Cortex of kidney (tissue), 1 donor: ENCODE results near the gene PREB.
"Not testable (repeated sequence)": the region's sequence is repeated elsewhere in the genome, so short reads cannot be mapped to it uniquely, and the experiment has no call there.

Source experiments
- DNase-seq: peaks from one replicate; lab custom pipeline; 2025; lab: John Stamatoyannopoulos, UW

The PREB gene

DNA sequence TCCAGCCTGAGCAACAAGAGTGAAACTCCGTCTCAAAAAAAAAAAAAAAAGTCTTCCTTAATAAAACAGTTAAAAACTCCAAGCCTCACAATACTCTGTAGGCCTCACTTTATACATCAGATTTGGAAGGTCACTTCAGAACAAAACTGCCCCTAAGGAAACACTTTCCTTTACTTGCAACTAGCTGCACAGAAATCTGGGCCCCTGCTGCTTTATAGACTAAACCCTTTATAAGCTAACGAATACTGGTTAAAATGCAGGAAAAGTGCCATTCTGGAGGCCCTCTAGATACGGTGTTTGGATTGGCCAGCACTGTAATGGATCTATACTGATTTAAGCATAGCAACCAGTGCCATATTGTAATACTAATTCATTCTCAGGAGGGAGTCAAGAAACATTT is 9.3 kb downstream of the PREB start:
- DNase-seq: no peak

DNA sequence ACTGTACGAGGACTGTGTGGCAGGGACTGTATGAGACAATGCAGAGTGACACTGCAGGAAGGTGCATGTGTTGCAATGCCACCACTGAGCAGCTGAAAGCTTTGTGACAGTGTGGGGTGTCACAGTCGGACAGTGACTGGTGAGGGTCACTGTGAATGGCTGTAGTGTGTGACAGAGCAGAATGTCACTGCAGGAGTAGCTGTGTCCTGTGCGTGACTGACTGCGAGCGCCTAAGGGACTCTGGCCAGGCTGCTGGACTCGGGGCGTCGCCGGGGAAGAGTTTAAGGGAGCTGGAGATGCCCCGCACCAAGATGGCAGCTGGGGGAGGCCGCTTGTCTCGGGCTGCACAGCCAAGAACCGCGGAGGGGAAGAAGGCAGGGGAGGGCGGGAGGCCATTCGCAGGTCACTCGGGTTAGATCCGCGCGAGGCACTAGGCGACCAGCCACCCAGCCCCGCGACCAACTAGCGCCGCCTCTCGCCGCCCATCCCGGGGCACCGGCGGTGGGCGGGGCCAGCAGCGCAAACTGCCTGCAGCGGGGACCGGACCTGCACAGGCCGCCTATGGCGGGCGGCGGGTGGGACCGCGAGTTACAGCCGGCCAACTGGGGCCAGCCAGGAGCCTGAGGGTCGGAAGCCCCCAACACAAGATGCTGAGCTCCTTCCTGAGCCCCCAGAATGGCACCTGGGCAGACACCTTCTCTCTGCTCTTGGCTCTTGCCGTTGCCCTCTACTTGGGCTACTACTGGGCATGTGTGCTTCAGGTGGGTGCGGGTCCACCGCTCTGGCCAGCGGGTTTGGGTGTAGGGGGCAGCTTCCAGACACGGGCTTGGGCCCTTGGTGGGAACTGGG is 10.9 kb downstream of the PREB start, which contains the start of gene ABHD1:
ABHD1 (plus strand) TSS at position 514 of the 849 bp plus-strand sequence; CDS start at position 648, 134 bp downstream.
- no peak for DNase-seq

DNA sequence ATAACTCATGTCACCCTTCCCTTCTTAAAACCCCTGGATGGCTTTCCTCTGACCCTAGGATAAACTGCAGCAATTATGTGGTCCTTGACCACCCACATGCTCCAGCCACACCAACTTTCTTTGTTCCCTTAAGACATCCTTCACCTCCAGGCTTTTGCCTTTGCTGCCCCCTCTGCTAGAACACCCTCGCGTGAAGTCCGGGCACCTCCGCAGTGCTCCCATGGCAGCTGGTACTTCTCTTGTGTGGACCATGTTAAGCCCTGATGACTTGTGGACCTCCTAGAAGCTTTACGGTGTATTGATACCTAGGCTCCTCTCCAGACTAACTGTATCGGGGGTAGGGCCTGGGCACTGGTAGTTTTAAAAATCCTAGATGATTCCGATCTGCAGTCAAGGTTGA is 11.6 kb downstream of the PREB start:
- no peak for DNase-seq

DNA sequence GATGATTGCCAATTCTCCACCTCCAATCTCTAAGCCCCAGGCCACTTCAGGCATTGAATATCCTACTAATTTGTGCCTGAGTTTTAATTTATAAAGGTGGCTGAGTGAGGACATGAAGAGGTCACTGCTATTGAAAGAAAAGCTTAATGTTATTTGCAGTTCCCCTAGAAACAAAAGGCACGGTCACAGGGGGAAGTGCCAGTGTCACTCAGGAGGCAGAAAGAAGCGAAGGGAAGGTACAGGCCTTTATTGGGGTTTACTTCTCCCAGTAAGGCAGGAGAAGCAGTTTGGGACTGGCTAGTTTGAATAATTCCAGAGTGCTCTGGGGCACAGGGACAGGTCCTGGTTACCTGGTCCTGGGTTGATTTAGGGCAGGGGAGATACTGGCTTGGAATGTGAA is 12.5 kb downstream of the PREB start:
- DNase-seq: no peak

DNA sequence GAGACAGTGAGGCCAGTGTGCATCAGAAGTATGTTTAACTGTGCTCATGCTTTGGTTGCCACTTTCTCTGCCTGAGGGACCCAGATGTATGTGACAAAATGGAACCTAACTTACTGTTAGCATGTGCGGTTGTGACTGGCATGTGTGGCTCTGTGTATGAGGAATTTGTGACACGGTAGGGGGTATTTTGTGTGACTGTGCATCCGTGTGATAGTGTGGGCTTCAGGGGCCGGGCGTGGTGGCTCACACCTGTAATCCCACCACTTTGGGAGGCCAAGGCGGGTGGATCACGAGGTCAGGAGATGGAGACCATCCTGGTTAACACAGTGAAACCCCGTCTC is 15.1 kb downstream of the PREB start:
- DNase-seq: not testable (repeated sequence)

DNA sequence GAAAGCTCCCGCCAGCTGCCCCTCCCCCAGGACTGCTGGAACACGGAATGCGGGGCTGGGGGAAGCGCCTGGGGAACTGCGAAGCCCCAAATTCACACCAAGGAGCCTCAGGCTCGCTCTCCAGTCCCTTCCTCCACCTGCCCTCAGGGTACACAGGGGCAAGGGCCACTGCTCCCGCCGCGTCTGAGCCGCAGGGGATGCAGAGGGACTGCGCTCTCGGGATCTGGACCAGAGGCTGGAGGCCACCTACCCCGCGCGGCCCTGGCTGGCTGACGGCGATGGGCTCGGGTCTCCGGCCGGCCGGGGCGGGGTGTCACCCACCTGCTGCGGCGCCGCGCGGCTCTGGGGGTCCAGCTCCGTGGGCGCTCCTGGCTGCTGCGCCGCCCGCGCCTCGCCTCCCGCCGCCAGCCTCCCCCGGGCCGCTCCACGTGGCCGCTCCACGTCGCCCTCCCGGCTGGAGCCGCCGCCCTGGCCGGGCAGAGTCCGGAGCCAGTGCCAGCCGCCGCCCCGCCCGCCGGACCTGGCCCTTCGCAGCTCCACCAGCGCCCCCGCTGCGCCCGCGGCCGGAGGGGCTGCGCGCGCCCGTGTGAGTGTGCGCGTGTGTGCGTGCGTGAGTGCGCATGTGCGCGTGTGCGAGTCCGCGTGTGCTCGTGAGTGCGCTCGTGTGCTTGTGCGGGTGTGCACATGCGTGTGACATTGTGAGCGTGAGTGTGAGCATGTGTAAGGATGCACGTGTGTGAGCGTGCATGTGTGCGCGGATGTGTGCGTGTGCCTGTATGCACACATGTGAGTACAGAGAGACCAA is 15.7 kb downstream of the PREB start, which contains the start of gene CGREF1:
CGREF1 (minus strand) TSS at position 604 of the 805 bp plus-strand sequence. CDS start 14,762 bp downstream, outside the sequence.
- DNase-seq: no peak

DNA sequence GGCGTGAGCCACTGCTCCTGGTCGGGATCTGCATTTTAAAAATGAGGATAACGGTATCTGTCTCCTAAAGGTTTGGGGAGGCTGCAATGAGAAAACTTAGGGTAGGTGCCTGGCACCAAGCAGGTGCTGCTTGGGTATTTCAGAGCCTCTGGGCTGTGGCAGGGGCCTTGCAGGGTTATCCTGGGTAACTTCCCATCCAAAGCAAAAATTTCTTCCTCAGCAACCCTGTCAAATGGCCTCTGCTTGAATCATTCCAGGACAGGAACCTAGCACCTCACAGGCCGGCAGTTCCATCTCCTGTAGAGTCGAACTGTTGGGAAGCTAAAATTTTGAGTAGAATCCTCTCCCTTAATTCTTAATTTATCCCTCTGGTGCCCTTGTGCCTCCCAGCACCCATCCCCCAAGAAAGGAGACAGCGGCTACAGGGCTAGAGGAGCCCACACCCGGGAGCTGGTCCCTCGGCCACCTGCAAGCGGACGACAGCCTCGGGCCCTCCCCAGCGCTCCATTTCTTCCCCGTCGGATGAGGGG is 16.4 kb downstream of the PREB start:
- no peak for DNase-seq

DNA sequence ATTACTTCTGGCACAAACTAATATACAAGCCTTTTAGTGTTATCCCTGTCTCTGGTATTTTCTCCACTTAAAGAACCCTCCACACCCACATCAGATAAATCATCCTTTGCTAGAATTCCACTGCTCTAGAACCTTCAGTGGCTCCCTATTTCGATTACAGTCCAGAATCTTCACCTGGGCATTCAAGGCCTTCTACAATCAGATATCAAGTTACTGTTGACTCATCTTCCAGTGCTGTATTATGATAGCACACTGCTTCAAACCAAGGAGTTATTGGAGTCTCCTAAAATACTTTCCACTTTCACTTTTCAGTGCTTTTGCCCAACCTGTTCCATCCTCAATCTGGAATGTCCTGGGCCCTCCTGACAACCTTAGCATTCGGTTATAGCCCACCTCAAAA is 18.9 kb downstream of the PREB start:
- no peak for DNase-seq

DNA sequence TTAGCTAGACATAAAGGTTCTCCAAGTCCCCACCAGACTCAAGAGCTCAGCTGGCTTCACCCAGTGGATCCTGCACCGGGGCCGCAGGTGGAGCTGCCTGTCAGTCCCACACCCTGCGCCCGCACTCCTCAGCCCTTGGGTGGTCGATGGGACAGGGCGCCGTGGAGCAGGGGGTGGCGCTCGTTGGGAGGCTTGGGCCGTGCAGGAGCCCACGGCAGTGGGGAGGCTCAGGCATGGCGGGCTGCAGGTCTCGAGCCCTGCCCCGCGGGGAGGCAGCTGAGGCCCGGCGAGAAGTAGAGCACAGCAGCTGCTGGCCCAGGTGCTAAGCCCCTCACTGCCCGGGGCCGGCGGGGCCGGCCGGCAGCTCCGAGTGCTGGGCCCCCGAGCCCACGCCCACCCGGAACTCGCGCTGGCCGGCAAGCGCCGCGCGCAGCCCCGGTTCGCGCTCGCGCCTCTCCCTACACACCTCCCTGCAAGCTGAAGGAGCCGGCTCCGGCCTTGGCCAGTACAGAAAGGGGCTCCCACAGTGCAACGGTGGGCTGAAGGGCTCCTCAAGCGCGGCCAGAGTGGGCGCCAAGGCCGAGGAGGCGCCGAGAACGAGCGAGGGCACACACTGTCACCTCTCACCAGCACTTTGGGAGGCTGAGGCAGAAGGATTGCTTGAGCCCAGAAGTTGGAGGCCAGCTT is 22.9 kb downstream of the PREB start:
- not testable (repeated sequence) for DNase-seq

DNA sequence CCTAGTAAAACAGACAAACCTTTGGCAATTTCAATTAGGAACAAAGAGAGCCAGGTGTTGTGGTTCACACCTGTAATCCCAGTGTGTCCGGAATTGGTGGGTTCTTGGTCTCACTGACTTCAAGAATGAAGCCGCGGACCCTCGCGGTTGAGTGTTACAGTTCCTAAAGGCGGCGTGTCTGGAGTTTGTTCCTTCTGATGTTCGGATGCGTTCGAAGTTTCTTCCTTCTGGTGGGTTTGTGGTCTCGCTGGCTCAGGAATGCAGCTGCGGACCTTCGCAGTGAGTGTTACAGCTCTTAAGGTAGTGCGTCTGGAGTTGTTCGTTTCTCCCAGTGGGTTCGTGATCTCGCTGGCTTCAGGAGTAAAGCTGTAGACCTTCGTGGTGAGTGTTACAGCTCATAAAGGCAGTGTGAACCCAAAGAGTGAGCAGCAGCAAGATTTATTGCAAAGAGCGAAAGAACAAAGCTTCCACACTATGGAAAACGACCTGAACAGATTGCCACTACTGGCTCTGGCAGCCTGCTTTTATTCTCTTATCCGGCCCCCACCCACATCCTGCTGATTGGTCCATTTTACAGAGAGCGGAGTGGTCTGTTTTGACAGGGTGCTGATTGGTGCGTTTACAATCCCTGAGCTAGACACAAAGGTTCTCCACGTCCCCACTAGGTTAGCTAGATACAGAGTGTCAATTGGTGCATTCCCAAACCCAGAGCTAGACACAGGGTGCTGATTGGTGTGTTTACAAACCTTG is 23.7 kb downstream of the PREB start:
- not testable (repeated sequence) for DNase-seq

DNA sequence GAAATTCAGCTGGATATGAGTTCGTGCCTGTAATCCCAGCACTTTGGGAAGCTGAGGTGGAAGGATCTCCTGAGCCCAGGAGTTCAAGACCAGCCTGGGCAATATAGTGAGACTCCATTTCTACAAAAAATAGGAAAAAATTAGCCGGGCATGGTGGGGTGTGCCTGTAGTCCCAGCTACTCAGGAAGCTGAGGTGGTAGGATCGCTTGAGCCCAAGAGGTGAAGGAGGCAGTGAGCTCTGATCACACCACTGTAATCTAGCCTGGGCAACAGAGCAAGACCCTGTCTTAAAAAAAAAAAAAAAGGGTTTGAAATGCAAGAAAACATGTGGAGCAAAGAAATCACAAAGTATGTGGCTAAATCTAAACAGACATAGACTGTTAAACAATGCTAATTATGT is 25.4 kb downstream of the PREB start:
- DNase-seq: no peak

DNA sequence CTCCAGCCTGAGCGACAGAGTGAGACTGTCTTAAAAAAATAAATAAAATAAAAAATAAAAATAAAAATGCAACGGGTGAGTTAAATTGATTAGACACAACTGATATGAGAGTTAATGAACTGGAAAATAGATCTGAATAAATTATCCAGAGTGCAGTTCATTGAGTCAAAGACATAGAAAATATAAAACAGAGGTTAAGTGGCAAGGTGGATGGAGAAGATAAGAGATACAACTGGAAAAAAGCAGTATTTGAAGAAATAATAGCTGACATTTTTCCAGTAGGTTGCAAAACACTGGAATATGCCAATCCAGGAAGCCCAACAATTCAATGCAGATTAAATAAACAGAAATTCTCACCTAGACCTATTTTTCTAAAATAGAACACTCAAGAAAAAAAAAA is 26.2 kb downstream of the PREB start:
- no peak for DNase-seq

DNA sequence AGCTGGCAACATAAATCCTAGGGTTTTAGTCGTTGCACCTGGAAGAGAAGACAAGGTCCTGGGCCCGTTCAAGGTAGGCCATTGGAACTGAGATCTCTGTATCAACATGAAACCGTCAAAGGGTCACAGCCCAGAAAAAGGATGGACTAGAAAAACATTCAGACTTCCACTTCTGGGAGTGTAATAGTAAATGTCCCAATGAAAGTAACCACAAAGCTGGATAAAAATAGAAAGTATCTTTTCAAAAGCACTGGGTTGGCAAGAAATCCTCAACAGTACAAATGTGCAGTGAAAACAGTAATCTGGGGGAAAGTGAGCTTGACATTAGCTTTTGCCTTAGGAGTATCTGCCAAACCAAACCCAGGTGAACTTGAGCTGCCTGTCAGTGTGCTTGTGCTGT is 28.5 kb downstream of the PREB start:
- DNase-seq: no peak

DNA sequence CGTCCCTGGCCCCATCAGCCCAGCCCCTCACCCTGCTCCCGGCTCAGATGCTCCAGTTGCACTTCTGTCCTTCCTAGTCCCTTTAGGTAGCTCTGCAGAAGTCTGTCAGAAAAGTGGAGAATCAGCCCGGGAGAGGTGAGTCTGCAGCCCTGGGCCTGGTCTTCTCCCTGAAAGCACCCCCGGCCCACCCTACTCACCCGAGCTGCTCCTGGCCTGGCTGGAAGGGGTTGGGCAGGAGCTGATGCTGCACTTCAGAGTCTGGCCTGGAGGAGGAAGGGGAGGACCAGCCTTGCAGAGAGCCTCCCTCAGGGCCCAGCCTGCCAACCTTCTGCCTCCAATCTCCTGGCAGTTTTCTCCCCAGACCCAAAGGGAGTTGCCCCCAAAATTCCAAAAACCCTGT is 32.1 kb downstream of the PREB start:
- no peak for DNase-seq

DNA sequence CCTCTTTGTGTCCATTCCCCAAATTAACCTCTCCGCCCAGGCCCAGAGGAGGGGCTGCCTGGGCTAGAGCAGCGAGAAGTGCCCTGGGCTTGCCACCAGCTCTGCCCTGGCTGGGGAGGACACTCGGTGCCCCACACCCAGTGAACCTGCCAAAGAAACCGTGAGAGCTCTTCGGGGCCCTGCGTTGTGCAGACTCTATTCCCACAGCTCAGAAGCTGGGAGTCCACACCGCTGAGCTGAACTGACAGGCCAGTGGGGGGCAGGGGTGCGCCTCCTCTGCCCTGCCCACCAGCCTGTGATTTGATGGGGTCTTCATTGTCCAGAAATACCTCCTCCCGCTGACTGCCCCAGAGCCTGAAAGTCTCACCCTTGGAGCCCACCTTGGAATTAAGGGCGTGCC is 34.4 kb downstream of the PREB start:
- no peak for DNase-seq

DNA sequence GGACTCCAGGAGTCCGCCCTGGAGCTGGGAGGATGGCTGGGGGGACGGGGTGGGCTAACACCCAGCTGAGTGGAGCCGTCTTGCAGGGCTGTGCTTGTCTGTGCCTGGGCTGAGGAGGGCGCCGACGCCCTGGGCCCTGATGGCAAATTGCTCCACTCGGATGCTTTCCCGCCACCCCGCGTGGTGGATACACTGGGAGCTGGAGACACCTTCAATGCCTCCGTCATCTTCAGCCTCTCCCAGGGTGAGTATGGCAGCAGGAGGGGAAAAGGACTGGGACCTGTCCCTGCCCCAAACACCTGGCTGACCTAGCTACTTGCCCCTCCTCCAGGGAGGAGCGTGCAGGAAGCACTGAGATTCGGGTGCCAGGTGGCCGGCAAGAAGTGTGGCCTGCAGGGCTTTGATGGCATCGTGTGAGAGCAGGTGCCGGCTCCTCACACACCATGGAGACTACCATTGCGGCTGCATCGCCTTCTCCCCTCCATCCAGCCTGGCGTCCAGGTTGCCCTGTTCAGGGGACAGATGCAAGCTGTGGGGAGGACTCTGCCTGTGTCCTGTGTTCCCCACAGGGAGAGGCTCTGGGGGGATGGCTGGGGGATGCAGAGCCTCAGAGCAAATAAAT is 35.0 kb downstream of the PREB start:
- no peak for DNase-seq

DNA sequence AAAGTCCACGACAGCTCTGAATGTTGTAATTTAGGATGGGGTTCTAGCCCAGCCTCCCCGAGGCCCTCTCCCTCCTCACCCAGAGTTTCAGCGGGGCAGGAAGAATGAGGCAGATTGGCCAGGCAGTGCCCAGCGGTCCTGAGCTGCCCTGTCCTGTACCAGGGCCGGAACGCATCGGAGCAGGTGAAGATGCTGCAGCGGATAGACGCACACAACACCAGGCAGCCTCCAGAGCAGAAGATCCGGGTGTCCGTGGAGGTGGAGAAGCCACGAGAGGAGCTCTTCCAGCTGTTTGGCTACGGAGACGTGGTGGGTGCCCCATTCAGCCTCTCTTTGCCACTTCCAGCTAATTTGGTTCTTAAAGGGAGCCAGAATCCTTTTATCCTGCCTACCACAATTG is 37.1 kb downstream of the PREB start:
- DNase-seq: no peak

DNA sequence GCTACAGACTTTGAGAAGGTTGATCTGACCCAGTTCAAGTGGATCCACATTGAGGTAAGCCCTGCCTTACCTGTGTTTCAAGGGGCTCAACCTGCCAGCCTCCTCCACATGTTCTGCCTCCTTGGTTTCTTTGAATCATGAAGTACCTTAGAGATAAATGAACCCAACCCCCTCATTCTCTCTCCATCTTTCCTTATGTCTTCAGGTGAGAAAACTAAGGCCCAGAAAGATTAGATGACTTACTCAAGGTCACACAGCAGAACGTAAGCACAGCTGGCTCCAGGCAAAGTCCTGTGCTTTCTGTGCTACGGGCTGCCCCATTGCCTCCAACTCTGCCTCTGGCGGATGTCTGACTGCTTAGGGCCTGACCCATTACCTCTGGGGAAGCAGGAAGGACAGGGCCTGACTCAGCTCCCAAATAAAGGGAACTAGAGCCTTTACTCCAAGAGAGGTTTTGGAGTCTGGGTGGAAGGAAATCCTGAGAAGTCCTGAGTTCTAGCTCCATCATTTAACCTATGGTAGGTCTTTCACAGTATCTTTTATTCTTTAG is 37.6 kb downstream of the PREB start:
- DNase-seq: no peak

DNA sequence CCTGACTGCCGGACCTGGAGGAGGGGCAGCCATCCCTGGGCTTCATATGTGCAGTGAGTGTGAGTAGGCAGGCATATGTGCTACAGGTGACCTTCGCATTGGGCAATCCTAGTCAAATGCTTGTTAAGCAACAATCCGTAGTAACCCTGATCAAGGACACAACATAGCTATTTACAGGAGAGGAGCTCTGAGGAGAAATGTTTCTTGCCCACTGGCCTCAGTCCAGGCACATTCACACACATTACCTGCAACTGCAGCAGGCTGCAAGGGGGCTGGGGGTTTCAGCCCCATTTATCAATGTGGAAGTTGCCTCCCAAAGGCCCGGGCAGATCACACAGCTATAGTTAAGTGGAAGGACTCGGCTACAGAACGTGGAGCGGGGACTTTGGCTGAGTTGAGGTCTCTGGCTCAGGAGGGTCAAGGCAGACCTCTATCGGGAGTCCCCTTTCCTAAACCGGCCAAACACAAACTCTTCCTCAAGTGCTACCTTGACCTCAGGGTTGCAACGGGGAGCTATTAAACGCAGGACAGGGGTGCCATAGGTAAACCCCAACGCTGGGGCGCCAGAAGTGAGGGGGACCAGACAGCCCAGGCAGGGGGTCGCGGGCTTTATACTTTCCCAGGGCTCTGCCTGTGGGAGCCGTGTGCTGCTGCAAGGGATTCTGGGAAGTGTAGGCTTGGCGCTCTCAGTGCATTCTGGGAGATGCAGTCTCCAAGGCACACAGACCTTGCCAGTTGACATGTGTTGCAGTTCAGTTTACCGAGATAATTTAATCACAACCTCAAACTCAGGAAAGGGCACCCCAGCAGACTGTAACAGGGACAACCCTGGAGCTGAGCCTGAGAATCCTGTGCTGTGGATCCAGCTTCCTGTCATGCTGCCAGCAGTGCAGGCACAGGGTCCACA is 38.4 kb downstream of the PREB start:
- no peak for DNase-seq

DNA sequence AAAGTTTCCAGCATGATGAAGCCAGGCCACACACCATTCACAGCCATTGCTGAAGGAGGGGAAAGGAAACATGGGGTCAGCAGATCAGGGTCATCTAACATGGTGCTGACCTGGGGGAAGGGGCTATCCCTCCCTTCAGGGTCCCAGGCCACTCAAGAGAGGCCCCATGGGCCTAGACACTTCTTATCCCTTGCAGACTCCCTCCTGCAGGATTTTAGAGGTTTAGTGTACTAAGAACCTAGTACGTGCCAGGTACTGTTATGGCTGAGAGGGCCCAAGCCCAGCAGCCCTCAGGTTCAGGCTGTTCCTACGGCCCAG is 39.0 kb downstream of the PREB start:
- no peak for DNase-seq
